ENCODE data around the gene ENTPD2.

ENTPD2 gene

GRCh38 chr9:137027369-137028262 lies 26.2 kb downstream of the ENTPD2 start, which contains the start of gene ABCA2:
Gene ABCA2, minus strand, starts transcription at chr9:137028237. Its CDS starts 97 bp downstream, at chr9:137028140.
- DNase-seq = no peak

DNA sequence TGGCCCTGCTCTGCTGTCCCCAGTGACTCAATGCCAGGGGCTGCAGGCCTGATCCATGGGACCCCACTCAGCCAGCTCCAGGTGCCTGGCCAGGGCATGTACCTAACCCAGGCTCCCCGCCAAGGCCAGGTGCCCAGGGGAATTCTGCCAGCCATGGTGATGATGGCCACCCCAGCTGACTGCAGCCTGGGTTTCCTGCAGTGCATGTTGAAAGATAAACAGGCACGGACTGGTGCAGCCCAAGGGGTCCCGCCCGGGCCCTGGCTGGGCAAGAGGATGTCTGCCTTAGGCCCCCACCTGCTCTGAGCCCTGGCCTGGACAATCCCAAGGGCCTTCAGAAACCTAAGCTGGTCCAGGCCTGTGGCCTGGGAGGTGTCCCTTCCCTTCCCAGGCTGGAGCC lies 27.0 kb downstream of the ENTPD2 start:
- DNase-seq = no peak

GRCh38 chr9:137026384-137026783 lies 27.5 kb downstream of the ENTPD2 start:
- no peak for DNase-seq

GRCh38 chr9:137025517-137025966 lies 28.3 kb downstream of the ENTPD2 start:
- no peak for DNase-seq

DNA sequence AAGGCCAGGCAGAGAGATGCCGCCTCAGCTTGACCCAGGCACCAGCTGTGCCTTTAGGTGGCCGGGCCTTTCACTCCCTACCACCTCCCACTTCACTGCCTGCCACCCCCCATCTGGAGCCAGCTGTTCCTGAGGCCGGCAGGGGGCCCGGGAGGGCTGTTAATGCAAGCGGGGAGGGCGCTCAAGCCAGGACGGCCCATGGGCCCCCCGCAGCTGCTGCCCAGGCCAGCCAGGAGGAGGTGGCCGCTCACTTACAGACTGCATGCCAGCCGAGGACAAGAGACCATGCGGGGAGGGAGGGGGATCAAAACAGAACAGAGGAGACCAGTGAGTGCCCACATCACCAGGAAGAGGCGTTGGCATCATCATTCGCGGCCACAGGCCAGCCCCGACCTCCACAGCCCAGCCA lies 30.3 kb downstream of the ENTPD2 start:
- DNase-seq = no peak

DNA sequence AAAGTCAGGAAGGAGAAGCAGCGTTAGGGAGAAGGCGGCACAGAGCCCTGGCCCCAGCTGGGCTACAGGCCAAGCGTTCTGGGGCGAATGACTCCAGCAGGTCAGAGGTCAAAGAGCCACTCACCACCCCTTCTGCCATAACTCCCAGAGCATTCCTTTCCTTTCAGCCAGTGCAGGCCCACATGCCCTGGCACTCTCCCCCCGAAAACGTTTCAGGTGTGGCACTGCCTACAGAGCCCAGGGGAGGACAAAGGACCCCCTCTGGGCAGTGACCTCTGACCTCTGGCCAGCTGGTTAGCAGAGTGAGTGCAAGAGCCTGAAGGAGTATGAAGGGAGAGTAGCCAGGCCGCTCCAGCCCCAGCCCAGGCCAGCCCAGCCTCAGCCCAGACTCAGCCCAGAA lies 30.7 kb downstream of the ENTPD2 start:
- DNase-seq = no peak

DNA sequence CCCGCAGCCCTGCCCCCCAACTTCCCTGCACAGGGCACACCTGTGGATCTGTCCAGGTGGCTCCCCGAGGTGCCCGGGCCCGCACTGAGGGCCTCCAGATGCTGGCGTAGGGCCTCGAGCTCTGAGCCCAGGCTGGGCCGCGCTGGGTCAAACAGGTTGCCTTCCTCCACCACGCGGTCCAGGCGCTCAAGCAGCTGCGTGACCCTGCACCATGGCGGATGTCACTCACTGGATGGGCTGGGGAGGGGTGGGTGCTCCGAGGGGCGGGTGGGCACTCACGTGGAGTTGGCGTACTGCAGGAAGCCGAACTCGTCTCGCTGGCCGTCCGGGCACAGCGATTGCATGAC lies 31.2 kb downstream of the ENTPD2 start:
- DNase-seq = no peak

GRCh38 chr9:137021979-137022661 lies 31.7 kb downstream of the ENTPD2 start:
- no peak for DNase-seq

DNA sequence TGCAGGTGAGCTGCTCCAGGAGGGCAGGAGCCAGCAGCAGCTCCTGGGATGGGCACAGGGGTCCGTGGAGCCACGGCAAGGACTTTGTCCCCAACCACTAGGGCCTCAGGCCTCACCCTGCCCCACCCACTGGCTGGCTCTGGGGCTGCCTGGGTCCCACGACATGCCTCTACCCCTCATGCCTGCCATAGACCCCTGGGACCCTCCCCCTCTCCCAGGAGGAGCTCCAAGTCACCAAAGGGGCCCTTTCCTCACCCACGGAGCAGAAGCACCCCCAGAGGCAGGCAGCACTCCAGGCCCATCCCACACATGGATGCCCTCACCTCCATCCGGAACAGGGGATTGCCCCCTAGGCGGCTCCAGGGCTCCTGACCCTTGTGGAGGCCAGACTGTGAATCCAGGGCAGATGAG lies 32.3 kb downstream of the ENTPD2 start:
- no peak for DNase-seq

DNA sequence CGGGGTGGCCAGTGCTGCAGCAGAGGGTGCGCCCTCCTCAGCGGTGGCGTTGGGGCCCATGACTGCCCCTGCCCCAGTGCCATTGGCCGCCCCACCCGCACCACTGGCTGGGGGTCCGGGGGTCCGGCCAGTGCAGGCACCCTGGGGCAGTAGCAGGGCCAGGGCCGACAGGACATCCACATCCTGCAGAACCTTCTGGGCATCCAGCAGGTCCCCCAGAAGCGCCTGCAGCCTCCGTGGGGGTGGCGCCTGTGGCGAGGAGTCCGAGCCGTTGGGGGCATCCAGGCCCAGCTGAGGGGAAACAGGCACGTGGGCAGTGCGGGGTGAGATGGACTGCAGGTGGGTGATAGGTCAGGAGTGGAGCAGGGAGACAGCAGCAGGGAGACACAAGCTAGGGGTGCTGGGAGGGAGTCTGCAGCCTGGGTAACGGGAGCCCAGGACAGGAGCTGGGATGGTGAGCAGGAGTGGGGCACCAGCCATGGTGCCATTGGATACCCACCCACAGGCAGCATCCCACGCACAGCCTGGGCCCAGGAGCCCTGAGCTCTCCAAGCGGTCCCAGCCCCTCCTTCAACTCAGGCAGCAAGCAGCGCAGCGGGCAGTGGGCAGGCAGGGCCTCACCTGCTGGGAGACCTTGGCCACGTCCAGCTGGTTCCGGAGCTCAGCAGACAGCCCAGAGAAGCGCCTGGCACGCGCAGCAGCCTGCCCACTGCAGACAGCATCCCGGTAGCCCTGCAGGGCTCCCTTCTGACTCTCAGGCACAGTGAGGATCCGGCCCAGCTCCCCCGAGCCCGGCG lies 32.9 kb downstream of the ENTPD2 start:
- no peak for DNase-seq

DNA sequence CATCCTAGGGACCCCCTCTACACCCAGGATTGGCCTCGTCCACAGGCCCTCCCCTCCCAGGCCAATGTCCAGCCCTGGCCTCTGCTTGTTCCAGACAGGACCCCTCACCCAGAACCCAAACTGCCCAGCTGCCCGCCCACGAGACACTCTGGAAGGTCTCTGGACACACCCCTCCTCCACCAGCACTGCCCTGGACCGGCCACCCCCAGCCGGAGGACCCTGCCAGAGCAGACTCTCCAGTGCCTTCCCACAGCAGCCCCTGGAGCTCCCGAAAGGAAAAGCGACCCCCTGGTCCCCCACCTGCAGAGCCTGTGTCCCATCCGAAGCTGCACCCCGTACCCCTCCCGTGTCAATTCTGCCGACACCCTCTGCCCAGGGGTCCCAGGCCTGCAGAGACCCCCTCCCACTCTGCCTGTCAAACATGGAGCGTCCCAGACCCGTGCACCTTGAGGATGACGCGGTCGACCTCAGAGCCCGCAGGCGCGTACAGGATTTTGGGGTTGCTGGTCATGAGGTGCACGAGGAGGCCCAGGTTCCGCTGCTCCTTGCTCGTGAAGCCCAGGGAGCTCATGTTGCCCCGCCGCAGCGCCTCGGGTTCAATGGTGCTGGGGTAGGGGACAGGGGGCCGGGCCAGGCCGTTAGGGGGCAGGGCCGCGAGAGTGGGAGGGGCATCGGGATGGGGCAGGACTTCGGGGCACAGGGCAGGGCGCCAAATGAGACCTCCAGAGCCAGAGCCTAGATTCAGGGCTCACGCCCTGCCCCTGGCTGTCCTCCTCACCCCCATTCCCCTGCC lies 33.8 kb downstream of the ENTPD2 start:
- DNase-seq = no peak

DNA sequence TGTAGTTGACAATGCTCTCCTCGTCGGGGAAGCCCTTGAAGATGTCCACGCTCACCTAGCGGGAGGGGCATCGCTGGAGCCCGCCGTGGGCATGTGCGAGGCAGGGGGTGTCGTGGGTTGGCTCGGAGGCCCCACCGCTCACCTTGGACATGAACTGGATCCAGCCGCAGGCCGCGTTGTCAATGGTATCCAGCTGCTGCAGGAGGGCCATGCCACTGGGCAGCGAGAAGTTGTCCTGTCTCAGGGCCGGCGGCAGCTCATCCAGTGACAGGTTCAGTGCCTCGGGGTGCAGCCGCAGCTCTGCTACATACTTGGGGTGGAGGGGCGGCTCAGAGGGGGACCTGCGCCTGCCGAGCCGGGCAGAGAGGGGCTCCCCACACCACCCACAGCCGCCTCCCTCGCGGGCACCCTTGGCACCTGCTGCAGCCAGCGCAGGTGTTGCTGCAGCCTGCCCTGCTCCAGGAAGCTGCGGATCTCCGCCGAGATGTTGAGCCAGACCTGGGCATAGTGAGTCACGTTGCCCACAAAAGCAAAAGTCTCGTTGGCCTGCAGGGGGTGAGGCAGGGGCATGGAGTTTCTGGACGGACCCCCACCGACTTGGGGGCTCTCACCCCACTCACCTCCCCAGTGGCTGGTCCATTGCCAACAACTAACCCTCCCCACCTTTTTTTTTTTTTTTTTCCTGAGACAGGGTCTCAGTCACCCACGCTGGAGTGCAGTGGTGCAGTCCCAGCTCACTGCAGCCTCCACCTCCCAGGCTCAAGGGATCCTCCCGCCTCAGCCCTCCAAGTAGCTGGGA lies 34.9 kb downstream of the ENTPD2 start:
- DNase-seq = no peak

- DNase-seq = no peak
Observed at GRCh38 chr9:137017791-137018497, 35.9 kb downstream of the ENTPD2 start.

- no peak for DNase-seq
Observed at GRCh38 chr9:137017071-137017470, 36.8 kb downstream of the ENTPD2 start.

GRCh38 chr9:137016436-137016835 lies 37.4 kb downstream of the ENTPD2 start:
- DNase-seq = no peak

DNA sequence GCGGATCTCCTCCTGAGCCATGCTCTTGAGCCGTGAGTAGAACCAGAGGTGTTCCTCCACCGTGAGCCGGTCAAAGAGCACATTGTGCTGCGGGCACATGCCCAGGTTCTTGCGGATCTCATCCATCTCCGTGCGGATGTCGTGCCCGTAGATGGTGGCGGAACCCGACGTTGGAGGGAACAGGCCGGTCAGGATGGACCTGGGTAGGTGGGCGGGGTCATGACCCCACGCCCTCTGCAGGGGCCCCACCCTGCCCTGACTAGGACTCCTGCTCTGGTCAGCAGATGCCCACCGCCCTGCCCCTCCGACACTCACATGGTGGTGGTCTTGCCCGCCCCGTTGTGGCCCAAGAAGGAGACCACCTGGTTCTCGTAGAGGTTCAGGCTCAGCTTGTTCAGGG lies 37.9 kb downstream of the ENTPD2 start:
- DNase-seq = no peak

DNA sequence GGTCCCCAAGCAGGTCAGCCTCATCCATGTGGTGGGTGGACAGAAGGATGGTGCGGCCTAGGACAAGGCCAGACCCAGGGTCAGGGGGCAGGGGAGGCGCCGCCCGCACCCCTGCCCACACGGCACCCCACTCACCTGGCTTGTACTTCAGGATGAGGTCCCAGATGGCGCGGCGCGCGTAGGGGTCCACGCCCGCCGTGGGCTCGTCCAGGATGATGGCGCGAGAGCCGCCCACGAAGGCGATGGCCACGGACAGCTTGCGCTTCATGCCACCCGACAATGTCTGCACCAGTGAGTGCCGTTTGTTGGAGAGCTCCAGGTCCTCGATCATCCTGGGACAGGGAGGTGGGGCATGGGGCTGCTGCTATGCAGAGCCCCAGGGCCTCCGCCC lies 38.3 kb downstream of the ENTPD2 start:
- no peak for DNase-seq

DNA sequence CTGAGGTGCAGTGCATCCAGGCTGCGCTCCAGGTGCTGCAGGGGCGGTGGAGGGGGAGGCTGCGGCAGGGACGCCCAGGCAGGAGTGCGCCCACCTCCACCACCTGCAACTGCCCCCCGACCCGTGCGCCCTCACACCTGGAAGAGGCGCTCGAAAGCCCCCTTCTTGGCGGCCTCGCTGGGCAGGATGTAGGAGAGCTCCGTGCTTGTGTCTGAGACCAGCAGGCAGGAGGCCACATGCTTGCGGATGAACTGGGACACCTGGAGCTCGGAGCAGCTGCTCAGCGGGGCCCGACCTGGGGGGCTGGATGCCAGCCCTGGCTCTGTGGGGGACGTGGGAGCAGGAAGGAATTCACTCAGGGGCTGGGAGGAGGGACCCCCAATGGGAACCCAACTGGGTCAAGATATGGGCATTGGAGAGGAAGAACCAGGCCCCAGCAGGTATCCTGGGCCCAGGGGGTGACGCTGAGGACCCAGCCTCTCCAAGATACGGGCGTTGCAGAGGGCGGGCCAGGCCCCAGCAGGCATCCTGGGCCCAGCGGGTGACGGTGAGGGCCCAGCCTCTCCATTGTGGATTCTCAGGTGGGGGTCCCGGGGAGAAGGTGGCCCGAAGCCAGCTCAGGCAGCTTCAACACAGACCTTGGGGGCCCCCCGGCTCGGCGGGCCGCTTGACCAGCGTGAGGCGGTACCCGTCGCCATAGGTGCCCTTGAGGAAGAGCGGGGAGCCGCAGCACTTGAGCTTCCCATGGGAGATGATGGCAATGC lies 38.9 kb downstream of the ENTPD2 start:
- no peak for DNase-seq

GRCh38 chr9:137014166-137014565 lies 39.7 kb downstream of the ENTPD2 start:
- DNase-seq = no peak

DNA sequence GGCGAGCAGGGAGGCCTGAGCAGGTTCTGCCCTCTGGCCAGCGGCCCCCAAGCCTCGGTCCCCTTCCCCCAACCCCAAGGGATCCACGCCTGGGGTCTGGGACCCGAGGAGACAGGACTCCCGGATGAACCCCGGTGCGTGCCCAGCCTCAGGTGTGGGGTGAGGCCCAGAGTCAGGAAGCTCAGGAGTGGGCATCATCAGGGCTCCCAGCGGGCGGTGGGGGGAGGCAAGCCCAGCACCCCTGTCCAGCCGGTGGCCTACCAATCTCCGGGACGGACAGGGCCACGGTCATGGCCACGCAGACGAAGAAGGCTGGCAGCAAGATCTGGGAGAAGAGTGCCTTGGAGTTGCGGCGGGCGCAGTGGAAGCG lies 40.3 kb downstream of the ENTPD2 start:
- no peak for DNase-seq

Data from GF-D8 (cell line).